GM18519 (cell line): ENCODE data around the gene FAR1.
"Not testable (repeated sequence)": the region's sequence is repeated elsewhere in the genome, so short reads cannot be mapped to it uniquely, and the experiment has no call there.

ENCODE experiments used
- ATAC-seq: cut with Tn5 transposase; IDR thresholded peaks from one replicate; pipeline ENCODE4 v1.9.1; 2021; ENCODE audit warnings: mild to moderate bottlenecking, moderate library complexity; ENCODE audit not compliant: unreplicated experiment, low FRiP score

FAR1 gene

GRCh38 chr11:13702071-13702470, 33.6 kb downstream of the FAR1 start:
- no peak for ATAC-seq

GRCh38 chr11:13705710-13706109, 37.2 kb downstream of the FAR1 start:
- ATAC-seq = no peak

GRCh38 chr11:13713982-13714381, 45.5 kb downstream of the FAR1 start:
- no peak for ATAC-seq

- ATAC-seq = no peak
Measured at GRCh38 chr11:13717331-13717730, 48.9 kb downstream of the FAR1 start.

- no peak for ATAC-seq
Measured at GRCh38 chr11:13718394-13718793, 49.9 kb downstream of the FAR1 start.

GRCh38 chr11:13720940-13721339, 52.5 kb downstream of the FAR1 start:
- no peak for ATAC-seq

GRCh38 chr11:13721760-13722159, 53.3 kb downstream of the FAR1 start:
- no peak for ATAC-seq

- no peak for ATAC-seq
Measured at GRCh38 chr11:13726456-13726855, 58.0 kb downstream of the FAR1 start.

GRCh38 chr11:13728076-13728475, 59.6 kb downstream of the FAR1 start:
- ATAC-seq = no peak

- no peak for ATAC-seq
Measured at GRCh38 chr11:13734530-13734929, 66.1 kb downstream of the FAR1 start.

GRCh38 chr11:13745165-13745564, 76.7 kb downstream of the FAR1 start:
- ATAC-seq = no peak

GRCh38 chr11:13753316-13753715, 84.8 kb downstream of the FAR1 start:
- ATAC-seq = not testable (repeated sequence)

- ATAC-seq = no peak
Measured at GRCh38 chr11:13759050-13759449, 90.6 kb downstream of the FAR1 start.

GRCh38 chr11:13760115-13760514, 91.6 kb downstream of the FAR1 start:
- ATAC-seq = no peak

- no peak for ATAC-seq
Measured at GRCh38 chr11:13761250-13761649, 92.8 kb downstream of the FAR1 start.

- no peak for ATAC-seq
Measured at GRCh38 chr11:13761716-13762115, 93.2 kb downstream of the FAR1 start.

GRCh38 chr11:13762718-13763117, 94.2 kb downstream of the FAR1 start:
- ATAC-seq = no peak

- ATAC-seq = no peak
Measured at GRCh38 chr11:13763341-13763740, 94.9 kb downstream of the FAR1 start.

- no peak for ATAC-seq
Measured at GRCh38 chr11:13765886-13766285, 97.4 kb downstream of the FAR1 start.

GRCh38 chr11:13767471-13767870, 99.0 kb downstream of the FAR1 start:
- no peak for ATAC-seq

- no peak for ATAC-seq
Measured at GRCh38 chr11:13769188-13769587, 100.7 kb downstream of the FAR1 start.

GRCh38 chr11:13771151-13771550, 102.7 kb downstream of the FAR1 start:
- no peak for ATAC-seq
